ENCODE results near the gene PLCXD3. TPM values are rescaled to one million over a fixed set of nuclear protein-coding genes. Genes with fewer than 3 reads are reported as not detected.

Gene PLCXD3
- total RNA-seq, 1 experiment from 2014 or later, result 0.10 TPM

DNA sequence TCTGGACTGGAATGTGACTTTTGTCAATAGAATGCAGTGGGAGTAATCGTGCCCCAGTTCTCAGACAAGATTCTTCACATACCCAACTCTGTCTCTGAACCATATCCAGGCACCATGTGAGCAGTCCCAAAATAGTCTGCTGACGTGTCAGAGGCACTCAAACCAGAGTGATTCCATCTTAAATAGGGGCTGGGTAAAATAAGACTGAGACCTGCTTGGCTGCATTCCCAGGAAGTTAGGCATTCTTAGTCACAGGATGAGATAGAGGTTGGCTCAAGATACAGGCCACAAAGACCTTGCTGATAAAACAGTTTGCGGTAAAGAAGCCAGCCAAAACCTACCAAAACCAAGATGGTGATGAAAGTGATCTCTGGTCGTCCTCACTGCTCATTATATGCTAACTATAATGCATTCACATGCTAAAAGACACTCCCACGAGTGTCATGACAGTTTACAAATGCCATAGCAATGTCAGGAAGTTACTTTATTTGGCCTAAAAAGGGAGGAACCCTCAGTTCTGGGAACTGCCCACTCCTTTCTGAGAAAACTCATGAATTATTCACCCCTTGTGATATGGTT is 16.9 kb upstream of the PLCXD3 start:
- Histone ChIP-seq H3K9me3 (ENCODE audit: control insufficient read depth, insufficient read depth, low read depth, low read length) (no peaks in the 10 kb centered on the region), H3K4me1 (ENCODE audit: control insufficient read depth, insufficient read depth, low read length) (no peaks in the 10 kb centered on the region), H3K4me3 (ENCODE audit: low read depth in 2 of 2, low read length in 2 of 2) (no peak overlapping the region), H3K36me3 (ENCODE audit: control insufficient read depth, insufficient read depth, low read length) (no peaks in the 10 kb centered on the region), H3K27ac (ENCODE audit: low read length) (no peak overlapping the region), H3K27me3 (ENCODE audit: control insufficient read depth, insufficient read depth, low read length) (no peaks in the 10 kb centered on the region)
- no peak for TF ChIP-seq TCF7L2 (IDR thresholded peaks at IDR 0.05; ENCODE audit: low read depth, low read length)
- TF ChIP-seq, protein P1, sequence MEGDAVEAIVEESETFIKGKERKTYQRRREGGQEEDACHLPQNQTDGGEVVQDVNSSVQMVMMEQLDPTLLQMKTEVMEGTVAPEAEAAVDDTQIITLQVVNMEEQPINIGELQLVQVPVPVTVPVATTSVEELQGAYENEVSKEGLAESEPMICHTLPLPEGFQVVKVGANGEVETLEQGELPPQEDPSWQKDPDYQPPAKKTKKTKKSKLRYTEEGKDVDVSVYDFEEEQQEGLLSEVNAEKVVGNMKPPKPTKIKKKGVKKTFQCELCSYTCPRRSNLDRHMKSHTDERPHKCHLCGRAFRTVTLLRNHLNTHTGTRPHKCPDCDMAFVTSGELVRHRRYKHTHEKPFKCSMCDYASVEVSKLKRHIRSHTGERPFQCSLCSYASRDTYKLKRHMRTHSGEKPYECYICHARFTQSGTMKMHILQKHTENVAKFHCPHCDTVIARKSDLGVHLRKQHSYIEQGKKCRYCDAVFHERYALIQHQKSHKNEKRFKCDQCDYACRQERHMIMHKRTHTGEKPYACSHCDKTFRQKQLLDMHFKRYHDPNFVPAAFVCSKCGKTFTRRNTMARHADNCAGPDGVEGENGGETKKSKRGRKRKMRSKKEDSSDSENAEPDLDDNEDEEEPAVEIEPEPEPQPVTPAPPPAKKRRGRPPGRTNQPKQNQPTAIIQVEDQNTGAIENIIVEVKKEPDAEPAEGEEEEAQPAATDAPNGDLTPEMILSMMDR (IDR thresholded peaks at IDR 0.05), result no peak
- TF ChIP-seq SIN3A (IDR thresholded peaks at IDR 0.05; ENCODE audit: borderline replicate concordance, insufficient read depth, low read depth, low read length), result no peak
- TF ChIP-seq, protein P2, sequence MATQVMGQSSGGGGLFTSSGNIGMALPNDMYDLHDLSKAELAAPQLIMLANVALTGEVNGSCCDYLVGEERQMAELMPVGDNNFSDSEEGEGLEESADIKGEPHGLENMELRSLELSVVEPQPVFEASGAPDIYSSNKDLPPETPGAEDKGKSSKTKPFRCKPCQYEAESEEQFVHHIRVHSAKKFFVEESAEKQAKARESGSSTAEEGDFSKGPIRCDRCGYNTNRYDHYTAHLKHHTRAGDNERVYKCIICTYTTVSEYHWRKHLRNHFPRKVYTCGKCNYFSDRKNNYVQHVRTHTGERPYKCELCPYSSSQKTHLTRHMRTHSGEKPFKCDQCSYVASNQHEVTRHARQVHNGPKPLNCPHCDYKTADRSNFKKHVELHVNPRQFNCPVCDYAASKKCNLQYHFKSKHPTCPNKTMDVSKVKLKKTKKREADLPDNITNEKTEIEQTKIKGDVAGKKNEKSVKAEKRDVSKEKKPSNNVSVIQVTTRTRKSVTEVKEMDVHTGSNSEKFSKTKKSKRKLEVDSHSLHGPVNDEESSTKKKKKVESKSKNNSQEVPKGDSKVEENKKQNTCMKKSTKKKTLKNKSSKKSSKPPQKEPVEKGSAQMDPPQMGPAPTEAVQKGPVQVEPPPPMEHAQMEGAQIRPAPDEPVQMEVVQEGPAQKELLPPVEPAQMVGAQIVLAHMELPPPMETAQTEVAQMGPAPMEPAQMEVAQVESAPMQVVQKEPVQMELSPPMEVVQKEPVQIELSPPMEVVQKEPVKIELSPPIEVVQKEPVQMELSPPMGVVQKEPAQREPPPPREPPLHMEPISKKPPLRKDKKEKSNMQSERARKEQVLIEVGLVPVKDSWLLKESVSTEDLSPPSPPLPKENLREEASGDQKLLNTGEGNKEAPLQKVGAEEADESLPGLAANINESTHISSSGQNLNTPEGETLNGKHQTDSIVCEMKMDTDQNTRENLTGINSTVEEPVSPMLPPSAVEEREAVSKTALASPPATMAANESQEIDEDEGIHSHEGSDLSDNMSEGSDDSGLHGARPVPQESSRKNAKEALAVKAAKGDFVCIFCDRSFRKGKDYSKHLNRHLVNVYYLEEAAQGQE (IDR thresholded peaks at IDR 0.05; ENCODE audit: insufficient read depth in 1 of 2, low read depth in 2 of 2, low read length in 1 of 2), result no peak
- no peak for TF ChIP-seq POLR2AphosphoS5 (IDR thresholded peaks at IDR 0.05; ENCODE audit: low read depth, low read length)
- in situ Hi-C loops (cut with HindIII; ENCODE audit: low pct_unique_long_range_greater_than_20kb, low sequenced_read_pairs), result no loop called here
- no TSS peak for BruUV-seq (replicated peaks)
- ChIA-PET POLR2A (no interaction called here), CTCF (no interaction called here)
- no peak for ATAC-seq
- peak; percentile 43 for DNase-seq (ENCODE audit: low read depth, low spot score)
- intact Hi-C loops (cut with micrococcal nuclease; ENCODE audit: unreplicated experiment), result no loop called here

DNA sequence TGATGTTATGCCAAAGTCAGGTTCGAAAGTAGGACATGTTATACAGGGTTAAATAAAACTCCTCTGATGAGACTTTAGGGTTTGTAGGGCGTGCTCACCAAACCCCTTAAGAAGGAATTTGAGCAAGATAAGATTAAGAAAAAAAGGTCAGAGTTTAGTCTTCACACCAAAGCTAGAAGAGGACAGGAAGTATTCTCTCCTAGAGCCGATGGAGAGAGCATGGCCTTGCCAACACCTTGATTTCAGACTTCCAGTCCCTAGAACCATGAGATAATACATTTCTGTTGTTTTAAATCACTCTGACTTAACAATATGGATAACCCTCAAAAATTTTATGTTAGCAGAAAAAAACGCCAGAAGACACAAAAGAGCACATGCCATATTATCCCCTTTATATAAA is 16.3 kb upstream of the PLCXD3 start:
- no peaks in the 10 kb centered on the region for H3K9me3 ChIP-seq (ENCODE audit: control insufficient read depth, insufficient read depth, low read depth, low read length)
- CTCF ChIA-PET, result no interaction called here
- ATAC-seq, result no peak
- TF ChIP-seq, protein P2 (IDR thresholded peaks at IDR 0.05; ENCODE audit: insufficient read depth in 1 of 2, low read depth in 2 of 2, low read length in 1 of 2), result no peak
- no peak for TF ChIP-seq SIN3A (IDR thresholded peaks at IDR 0.05; ENCODE audit: borderline replicate concordance, insufficient read depth, low read depth, low read length)
- TF ChIP-seq POLR2AphosphoS5 (IDR thresholded peaks at IDR 0.05; ENCODE audit: low read depth, low read length), result no peak
- TF ChIP-seq, protein P1 (IDR thresholded peaks at IDR 0.05), result no peak
- no peak for TF ChIP-seq TCF7L2 (IDR thresholded peaks at IDR 0.05; ENCODE audit: low read depth, low read length)
- POLR2A ChIA-PET, result no interaction called here
- intact Hi-C loops (cut with micrococcal nuclease; ENCODE audit: unreplicated experiment), result no loop called here
- DNase-seq (ENCODE audit: low read depth, low spot score), result no peak
- H3K27ac ChIP-seq (ENCODE audit: low read length), result no peak overlapping the region
- H3K4me1 ChIP-seq (ENCODE audit: control insufficient read depth, insufficient read depth, low read length), result no peaks in the 10 kb centered on the region
- H3K4me3 ChIP-seq (ENCODE audit: low read depth in 2 of 2, low read length in 2 of 2), result no peak overlapping the region
- no TSS peak for BruUV-seq (replicated peaks)
- in situ Hi-C loops (cut with HindIII; ENCODE audit: low pct_unique_long_range_greater_than_20kb, low sequenced_read_pairs), result no loop called here
- H3K27me3 ChIP-seq (ENCODE audit: control insufficient read depth, insufficient read depth, low read length), result no peaks in the 10 kb centered on the region
- no peaks in the 10 kb centered on the region for H3K36me3 ChIP-seq (ENCODE audit: control insufficient read depth, insufficient read depth, low read length)

All from Panc1 (cell line).